ENCODE data around the gene ERGIC1.

Gene ERGIC1

GRCh38 chr5:172866378-172866777, 32.3 kb downstream of the ERGIC1 start:
- DNase-seq (ENCODE audit: low read depth): no peak

- DNase-seq (ENCODE audit: low read depth): no peak
Observed at GRCh38 chr5:172866802-172867748, 33.0 kb downstream of the ERGIC1 start.

- no peak for DNase-seq (ENCODE audit: low read depth)
Observed at GRCh38 chr5:172867761-172868435, 33.8 kb downstream of the ERGIC1 start.

GRCh38 chr5:172868436-172868923, 34.4 kb downstream of the ERGIC1 start:
- no peak for DNase-seq (ENCODE audit: low read depth)

- DNase-seq (ENCODE audit: low read depth): no peak
Observed at GRCh38 chr5:172868924-172869591, 35.0 kb downstream of the ERGIC1 start.

GRCh38 chr5:172869691-172870090, 35.6 kb downstream of the ERGIC1 start:
- no peak for DNase-seq (ENCODE audit: low read depth)

- no peak for DNase-seq (ENCODE audit: low read depth)
Observed at GRCh38 chr5:172870291-172870714, 36.3 kb downstream of the ERGIC1 start.

- DNase-seq (ENCODE audit: low read depth): no peak
Observed at GRCh38 chr5:172870715-172871461, 36.8 kb downstream of the ERGIC1 start.

GRCh38 chr5:172871536-172871935, 37.5 kb downstream of the ERGIC1 start:
- DNase-seq (ENCODE audit: low read depth): no peak

GRCh38 chr5:172871982-172872381, 37.9 kb downstream of the ERGIC1 start:
- no peak for DNase-seq (ENCODE audit: low read depth)

- DNase-seq (ENCODE audit: low read depth): no peak
Observed at GRCh38 chr5:172872997-172873491, 39.0 kb downstream of the ERGIC1 start.

GRCh38 chr5:172873513-172873912, 39.5 kb downstream of the ERGIC1 start:
- no peak for DNase-seq (ENCODE audit: low read depth)

GRCh38 chr5:172874647-172875504, 40.8 kb downstream of the ERGIC1 start:
- no peak for DNase-seq (ENCODE audit: low read depth)

- no peak for DNase-seq (ENCODE audit: low read depth)
Observed at GRCh38 chr5:172875505-172876279, 41.6 kb downstream of the ERGIC1 start.

GRCh38 chr5:172876578-172876977, 42.5 kb downstream of the ERGIC1 start:
- DNase-seq (ENCODE audit: low read depth): no peak

- no peak for DNase-seq (ENCODE audit: low read depth)
Observed at GRCh38 chr5:172877466-172878260, 43.6 kb downstream of the ERGIC1 start.

GRCh38 chr5:172878585-172878932, 44.5 kb downstream of the ERGIC1 start:
- DNase-seq (ENCODE audit: low read depth): no peak

GRCh38 chr5:172878933-172879752, 45.1 kb downstream of the ERGIC1 start:
- DNase-seq (ENCODE audit: low read depth): no peak
